PFSK-1 (cell line): Measurements from ENCODE around the gene OR52A5.

Source experiments
- POLR2AphosphoS5 ChIP-seq: IDR thresholded peaks from 2 replicates; pipeline ENCODE4 v1.6.1; 2012; ENCODE audit warnings: low read depth, mild to moderate bottlenecking, control low read depth, low read length, moderate library complexity
- TAF1 ChIP-seq: IDR thresholded peaks from 2 replicates; pipeline ENCODE4 v1.6.1; 2012; ENCODE audit warnings: low read length, control low read depth, borderline replicate concordance; ENCODE audit not compliant: insufficient read depth

DNA sequence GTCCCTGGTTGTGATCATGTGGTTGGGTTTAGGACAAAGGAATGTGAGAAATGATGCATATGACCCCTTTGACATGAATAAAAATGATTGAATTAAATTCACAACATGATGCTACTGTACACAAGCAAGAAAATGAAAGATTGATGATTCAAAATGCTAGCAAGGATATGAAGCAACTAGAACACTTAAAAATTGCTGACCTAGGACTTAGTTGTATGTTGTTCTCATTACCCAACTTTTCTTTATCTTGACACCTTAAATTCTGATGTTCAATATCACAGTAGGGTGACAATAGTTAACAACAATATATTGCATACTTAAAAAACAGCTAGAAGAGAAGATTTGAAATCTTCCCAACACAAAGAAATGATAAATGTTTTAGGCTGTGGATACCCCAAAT lies 20.6 kb downstream of the OR52A5 start:
- TF ChIP-seq POLR2AphosphoS5 (no peak), TAF1 (no peak)
